T-helper 1 cell (primary cell): ENCODE measurements around the gene CLIC5.

ENCODE experiments used
- DNase-seq, 5 donors: peaks; one replicate each; pipeline ENCODE4 v3.0.0-alpha.2; 2012 to 2020

The CLIC5 gene

DNA sequence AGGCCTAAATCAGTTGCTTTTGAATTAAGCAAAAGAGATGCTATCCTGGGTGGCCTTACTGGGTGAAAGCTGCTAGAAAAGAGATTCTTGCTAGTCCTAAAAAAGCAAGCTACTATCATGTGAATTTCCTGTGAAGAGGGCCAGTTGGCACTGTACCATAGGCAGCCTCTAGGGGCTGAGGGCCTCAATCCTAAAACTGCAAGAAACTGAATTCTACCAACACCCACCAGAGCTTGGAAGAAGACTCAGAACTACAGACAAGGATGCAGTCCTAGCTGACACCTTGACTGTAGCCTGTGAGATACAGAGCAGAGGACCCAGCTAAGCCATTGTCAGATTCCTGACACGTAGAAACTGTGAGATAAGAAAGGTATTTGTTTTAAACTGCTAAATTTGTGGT lies 24.5 kb downstream of the CLIC5 start:
- no peak for DNase-seq

DNA sequence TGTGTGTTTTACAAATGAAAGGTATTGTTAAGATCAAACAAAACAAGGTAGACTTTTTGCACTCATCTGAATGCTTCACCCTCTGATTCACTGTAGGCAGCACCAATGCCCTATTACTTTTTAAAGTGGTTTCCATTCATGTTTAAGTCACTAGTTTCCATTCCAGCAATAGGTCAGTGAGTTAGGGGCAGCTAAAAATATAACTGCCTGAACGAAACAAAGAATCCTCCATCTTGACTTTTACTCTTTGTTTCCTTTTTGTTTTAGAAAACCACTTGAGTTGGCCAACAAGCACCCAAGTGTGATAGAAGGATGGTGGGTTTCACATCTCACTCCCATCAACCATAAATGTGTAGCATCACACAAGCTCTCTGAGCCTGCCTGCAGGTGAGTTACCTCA lies 25.5 kb downstream of the CLIC5 start:
- no peak for DNase-seq

DNA sequence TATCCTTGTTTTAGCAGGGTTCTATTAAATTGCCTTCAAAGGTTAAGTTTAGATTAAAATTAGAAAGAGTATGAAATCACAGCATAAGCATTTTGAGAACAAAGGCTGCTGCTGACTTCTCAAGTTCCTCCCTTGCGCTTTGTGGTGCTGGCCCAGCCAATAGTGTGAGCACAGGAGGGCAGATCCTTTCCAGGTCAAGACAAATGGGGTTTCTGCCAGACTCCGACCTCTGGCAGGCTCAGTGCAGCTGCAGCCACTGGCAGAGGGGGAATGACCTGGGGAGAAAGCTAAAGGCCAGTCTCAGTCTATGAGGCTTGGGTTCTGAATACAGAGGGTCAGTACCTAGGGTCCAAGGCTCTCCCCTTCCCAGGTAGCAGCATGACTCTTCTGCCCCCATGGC lies 27.0 kb downstream of the CLIC5 start:
- no peak for DNase-seq

DNA sequence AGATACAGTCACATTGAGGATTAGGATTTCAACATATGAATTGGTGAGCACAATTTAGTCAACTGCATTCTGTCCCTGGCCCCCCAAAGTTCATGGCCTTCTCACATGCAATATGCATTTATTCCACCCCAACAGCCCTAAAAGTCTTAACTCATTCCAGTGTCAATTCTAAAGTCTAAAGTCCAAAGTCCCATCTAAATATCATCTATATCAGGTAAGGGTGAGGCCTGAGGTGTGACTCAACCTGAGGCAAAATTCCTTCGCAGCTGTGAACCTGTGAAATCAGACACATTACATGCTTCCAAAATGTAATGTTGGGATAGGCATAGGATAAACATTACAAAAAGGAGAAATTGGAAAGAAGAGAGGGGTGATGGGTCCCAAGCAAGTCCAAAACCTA lies 27.8 kb downstream of the CLIC5 start:
- DNase-seq, result no peak

DNA sequence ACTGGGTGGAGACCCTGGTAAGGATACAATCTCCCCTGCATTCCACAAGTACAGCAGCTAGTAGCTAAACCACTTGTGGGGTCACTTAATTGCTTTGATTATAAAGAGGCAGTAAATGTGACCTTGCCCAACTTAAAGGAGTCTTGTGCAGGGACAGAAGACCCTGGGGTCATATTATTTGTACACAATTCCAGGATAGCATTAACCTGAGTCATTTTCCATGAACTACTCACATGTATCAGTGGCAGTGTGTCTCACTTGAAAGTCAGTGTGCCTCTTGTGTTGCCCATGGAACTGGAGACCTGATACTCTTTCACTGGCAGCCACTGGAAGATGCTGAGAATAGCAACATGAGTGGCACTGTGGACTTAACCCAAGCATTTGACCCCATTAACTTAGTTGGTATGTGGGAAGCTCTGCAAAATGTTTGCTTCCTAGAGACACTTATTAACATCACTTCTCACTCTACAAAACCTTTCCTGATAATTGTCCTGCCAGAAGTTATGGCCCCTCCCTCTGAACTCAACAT lies 28.9 kb downstream of the CLIC5 start:
- DNase-seq, result no peak

DNA sequence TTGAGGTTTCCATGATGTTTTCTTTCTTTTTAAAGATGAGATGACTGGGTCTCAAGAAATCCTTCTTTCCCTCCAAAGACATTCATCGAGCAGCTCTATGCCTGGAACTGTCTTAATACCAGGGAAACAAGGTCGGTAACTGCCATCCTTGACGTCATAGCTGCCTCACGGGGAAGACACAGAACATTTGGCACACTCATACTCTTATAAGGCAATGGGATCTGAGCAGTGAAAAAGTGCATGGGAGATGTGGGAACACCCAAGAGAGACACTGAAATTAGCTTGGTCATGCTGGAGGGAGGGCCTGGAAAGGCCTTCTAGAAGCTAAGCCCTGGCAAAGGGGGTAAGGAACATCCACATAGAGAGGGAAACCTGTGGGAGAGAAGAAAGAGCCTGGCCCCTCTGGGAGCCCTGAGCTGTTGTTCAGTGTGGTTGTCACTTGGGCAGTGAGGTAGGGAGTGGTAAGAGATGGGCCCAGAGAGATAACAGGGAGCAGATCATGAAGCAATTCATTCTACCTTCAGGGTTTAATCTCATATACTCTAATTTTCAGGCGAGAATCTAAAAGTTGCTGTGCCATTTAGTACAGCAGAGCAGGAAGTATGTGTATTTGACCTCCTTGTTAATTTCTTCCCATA lies 30.8 kb downstream of the CLIC5 start:
- no peak for DNase-seq

DNA sequence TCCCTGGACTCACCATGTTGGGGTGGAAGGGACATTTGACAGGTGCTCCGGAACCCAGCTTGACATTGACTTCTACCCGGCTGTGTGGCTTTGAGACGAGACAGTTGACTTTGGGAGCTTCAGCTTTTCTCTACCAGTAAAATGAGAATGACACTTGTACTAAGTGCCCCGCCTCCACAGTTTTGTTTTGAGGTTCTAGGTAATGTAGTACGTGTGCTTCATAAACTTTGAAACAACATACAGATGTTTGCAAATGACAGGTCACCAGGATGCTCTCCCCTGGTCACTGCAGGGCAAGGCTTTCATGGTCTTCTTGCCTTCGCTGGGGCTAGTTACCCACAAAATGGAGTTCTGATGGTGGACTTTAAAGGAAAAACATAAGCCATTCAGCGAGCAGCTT lies 31.3 kb downstream of the CLIC5 start:
- DNase-seq, result no peak

DNA sequence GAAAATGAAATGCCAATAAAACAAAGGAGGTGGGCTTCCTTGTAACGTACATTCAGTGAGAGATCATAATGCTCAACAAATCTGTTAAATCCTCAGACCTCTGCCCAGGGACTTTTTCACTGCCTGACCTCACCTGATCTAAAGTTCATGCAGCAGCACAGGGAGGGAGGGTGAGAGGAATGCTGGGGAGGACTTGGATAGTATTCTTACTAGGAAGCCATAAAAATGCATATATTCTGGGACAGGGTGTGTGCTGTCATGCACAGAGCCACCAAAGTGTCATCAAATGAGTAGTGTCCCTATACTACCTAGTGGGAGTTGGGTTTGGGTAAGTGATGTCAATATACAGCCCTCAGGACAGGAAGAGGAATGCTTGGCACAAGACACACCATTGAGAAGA lies 32.6 kb downstream of the CLIC5 start:
- no peak for DNase-seq

DNA sequence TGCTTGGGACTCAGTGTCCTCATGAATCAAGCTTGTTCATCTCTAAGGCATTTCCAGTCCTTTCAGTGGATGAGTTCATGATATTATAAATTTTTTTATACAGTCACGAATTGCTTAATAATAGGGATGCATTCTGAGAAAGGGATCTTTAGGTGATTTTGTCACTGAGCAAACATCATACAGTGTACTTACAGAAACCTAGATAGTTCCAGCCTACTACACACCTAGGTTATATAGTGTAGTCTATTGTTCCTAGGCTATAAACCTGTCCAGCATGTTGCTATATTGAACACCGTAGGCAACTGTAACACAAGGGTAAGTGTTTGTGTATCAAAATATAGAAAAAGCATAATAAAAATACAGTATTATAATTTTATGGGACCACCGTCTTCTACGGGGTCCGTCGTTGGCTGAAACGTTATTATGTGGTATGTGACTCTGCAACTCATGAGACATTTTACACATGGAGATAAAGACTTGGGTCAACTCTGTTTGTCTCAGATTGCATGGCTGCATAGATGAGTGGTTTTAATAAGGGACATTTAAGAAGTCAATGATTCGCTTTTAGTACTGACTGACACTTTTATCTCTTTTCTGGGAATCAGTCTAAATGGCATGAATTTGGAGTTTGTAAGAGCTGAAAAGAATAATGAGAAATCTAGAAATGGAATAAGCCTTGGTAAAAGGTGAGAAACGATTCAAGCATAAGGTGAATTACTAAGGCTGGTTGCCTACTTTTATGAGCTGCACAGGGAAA lies 33.2 kb downstream of the CLIC5 start:
- no peak for DNase-seq

DNA sequence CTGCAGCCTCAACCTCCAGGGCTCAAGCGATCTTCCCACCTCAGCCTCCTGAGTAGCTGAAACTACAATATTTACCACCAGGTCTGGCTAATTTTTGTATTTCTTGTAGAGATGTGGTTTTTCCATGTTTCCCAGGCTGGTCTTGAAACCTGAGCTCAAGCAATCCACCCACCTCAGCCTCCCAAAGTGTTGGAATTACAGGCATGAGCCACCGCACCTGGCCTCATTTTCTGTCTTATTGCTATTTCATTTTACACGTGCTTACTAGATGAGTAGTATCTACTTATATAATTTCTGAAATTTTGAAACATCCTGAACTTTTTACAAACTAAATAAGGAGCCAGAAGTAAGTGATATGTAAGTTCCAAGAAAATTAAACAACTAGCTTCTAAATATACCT lies 34.6 kb downstream of the CLIC5 start:
- no peak for DNase-seq

DNA sequence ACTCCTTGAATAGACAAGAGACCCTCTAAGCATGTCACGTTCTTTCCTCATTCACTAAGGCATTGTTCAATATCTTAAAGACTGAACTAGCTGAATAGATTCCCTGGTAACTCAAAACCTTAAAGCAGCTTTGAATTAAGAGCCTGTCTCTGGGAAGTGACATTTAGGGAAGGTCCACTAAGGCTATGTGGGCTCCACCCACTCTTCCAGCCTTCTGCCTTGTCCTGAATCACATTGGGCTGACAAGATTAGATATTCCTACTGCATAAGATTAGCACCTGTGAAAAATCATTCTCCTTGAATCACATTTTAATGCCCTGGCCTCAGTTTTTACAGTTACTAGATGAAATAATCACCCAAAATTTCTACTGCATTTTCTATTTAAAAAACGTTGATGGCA lies 36.3 kb downstream of the CLIC5 start:
- DNase-seq, result no peak

DNA sequence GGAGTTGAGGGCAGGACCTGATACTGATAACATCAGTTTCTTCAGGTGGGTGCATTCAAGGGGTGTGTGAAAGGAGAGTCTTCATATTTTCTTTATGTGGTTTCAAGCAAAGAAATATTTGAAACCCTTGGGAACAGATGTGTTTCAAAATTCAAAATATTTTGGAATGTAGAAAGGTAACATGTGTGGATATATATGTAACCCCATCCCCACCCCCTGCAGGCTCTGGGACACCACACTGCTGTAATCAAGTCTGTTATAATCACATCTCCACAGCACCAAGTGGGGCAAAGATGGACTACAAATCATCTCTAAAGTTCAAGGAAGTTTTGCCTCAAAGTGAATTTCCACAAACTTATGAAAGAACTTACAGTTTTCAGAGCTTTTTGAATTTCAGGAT lies 41.1 kb downstream of the CLIC5 start:
- DNase-seq, result no peak

DNA sequence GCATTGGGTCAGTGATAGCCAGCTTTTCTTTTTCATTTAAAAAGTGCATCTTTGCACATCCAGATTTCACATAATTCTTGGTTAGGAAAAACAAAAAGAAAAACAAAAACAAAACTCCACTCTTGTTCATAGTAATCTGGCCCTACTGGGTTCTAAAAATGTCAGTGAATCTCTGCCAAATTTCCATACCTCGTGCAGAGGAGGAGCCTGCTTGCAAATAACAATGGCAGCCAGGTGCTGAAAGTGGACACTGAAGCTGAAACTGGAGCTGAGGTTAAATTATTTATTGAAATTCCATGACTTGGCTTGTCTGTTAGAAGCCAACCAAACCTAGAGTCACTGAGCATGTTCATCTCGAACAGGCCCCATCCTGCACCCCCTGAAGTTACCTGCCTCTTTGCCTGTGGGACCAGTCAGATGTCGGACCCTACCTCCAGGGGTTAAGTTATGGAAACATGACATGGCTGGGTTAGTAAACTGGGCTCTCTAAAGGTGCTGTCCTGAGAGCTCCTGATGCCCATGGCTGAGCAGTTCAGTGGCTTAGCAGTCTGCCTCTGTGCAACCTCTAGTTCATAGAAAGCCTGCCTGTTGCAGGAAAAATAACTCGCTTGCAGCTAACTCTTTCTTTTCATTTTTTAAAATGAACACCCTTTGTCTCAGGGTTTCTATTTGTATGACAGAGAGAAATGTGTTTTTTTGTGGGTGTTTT lies 42.7 kb downstream of the CLIC5 start:
- no peak for DNase-seq

DNA sequence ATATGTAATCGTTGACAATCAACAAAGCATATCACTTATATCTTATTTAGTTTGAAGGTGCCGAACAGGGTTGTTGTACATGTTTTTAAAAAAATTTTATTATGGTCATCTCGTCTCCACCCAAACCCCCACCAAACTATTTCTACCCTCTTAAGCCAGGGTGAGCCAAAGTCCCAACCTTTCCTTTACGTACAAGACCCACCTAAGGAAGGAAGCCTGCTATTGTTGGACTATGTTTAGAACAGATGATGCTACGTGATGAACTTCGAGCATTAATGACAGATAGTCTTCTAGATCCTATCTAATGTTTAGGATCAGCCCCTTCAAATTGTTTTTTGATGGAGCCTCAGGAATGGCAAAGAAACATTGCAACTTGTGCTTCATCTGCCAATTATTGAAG lies 44.4 kb downstream of the CLIC5 start:
- DNase-seq, result no peak

DNA sequence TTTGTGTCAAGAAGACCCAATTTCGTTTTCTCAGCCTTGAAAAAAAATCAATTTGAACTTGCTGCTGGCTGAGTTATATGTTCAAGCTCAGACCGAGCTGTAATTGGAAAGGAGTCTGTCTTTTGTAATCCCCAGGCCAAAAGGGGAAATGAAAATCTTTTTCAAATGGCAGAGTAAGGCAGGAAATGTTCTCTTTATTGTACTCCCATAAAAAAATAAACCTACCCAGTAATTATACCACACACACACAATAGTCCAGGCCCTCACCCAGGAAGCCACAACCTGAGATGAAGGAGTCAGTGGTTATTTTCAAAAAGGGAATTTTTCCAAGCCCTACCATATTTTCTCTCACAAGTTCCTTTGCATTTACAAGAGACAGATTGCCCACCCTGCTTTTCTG lies 45.3 kb downstream of the CLIC5 start:
- no peak for DNase-seq

DNA sequence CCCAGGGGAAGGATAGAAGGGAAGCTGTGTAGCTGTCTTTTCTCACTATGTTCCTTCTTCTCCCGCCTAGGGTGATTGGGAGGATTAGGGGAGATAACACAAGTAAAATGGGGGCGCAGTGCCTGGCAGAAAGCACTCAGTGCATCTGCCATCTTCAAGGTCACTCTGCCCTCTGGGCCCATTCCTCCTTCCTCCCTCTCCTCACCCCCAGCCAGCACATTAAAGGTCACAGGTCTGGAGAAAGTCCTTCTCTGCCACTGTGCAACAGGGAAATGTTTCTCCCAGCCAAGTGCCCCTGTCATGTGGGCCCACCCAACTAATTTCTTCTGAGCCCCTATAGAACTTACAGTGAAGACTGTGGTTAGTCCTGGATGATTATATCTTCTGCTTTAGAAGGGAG lies 45.8 kb downstream of the CLIC5 start:
- DNase-seq, result no peak

DNA sequence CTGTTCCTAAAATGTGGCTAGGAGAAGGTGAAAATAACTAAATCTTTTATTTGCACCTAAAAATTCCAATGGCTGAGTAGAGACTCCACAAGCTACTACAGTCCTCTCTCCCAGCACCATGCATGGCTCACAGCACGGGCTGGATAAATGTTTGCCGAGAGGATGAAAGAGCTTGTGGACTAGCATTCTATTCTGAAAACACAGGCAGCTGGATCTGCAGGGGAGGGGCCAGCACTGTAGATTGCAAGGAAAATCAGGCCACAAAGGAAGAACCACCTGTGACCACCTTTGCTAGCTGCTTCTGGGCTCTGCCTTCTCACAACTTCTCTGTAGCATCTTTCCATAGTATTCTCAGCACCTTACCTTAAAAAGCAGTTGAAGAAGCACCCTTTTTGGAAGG lies 46.6 kb downstream of the CLIC5 start:
- no peak for DNase-seq

DNA sequence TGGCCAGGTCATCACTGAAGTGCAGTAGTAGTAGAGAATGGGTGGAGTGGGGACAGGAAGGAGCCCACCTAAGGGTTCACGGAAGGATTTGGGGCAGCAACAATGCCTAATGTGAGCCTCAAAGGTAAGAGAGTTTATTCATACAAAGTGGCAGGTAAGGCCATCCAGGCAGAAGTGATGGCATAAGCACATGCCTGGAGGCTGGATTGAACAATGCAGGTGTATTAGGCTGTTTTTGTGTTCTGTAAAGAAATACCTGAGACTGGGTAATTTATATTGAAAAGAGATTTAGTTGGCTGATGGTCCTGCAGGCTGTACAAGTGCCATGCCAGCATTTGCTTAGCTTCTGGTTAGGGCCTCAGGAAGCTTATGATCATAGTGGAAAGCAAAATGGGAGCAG lies 48.3 kb downstream of the CLIC5 start:
- no peak for DNase-seq

DNA sequence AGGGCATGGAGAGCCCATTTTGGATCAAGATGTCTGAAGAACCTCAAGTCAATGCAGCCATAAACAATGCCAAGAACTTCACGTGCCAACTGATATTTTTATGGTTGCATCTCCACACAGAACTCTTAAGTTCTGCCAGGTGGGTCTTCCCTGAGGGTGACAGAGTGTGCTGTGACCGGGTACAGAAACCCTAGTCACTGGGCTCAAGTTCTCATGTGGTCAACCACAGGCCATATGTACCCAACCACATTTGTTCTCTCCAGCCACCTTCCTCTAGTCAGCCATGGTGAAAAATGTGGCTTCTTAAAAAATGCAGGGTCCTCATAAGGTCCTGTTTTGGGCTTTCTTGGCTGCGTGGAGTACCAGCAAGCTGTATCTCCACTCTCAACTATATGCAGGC lies 48.9 kb downstream of the CLIC5 start:
- no peak for DNase-seq

DNA sequence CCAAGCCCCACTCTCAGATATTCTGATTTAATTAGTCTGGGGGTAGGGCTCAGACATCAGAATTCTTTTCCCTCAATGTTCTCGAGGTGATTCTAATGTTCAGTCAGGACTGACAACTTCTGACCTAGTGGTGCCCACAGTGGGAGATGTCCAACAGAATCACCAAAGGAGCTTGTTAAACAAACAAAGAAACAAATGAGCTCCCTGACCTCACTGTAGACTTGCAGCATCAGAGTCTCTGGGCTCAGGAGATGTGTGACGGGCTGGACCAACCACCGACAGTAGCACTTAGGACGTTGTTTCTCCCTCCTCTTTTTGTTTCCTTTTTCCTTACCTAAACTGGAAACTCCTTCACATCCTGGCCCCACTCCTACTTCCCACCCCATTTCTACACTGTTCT lies 49.3 kb downstream of the CLIC5 start:
- no peak for DNase-seq

DNA sequence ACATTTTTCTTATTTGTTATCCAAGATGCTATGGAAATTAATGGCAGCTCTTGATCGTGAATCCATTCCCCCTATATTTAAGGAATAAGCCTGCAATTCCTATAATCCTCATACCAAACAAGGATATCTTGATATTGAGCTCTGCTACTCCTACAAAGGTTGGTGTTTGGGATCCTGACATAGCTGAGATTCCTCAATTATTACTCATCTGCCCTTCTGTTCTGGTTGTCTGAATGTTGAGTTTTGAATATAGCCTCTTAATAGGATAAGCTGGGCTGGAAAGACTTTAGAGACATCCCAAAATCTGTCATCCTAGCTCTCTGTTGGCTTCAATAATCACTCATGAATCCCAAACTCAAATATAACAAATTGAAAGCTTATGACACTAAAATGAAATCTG lies 49.9 kb downstream of the CLIC5 start:
- DNase-seq, result no peak

DNA sequence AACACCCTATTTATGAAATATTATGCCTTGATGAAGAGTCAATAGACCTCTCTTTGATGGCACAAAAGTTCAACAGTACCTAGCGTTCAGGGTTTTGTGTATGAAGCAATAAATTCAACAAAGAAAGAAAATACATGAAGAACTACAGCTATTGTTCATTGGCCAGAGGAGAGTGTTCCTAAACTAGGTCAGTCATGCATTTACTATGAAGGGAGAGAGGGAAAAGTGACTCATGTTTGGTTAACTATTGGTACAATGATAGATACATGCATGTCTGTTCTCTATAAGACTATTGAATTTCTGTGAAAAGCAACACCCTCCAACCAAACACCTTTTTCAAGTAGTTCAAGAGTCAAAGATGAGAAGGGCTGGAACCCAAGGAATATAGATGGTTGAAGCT lies 50.7 kb downstream of the CLIC5 start:
- DNase-seq, result no peak

DNA sequence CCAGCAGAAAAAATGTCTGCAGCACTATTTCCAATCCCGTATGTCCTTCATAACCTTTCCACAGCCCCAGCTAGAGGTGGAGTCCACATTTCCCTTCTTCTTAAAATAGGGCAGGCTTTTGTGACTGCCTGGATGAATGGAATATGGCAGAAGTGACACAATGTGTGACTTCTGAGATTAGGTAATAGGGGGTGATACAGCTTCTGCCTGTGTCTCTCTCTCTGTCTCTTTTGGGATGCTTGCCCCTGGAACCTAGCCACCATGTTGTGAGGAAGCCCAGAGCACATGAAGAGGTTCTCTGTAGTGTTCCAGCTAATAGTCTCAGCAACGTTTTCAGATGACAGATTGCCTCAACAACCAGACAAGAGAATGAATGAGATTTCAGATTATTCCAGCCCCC lies 51.4 kb downstream of the CLIC5 start:
- no peak for DNase-seq

DNA sequence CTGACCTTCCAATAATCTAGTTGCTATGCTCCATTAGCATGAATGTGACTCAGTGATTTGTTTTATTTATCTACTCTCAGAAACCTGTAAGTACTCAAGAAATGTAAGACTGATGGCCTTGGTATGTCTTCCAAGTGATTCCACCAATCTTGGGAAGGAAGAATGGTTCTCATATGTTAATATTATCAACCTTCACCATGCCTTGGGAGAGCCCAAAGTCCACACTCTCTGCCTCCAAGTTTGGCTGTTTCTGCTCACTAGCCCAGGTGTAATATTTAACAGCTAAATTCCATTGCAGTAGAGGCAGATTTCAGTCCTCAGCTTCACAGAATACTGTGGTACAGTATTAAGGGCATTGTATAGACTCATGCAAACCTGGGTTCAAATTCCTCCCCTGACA lies 51.8 kb downstream of the CLIC5 start:
- DNase-seq, result no peak
